GM18873 (cell line): ENCODE data around the gene MPLKIP.
A peak's percentile ranks its signal among the peaks of the same experiment; 100 is the strongest.
"Not testable (repeated sequence)": the region's sequence is repeated elsewhere in the genome, so short reads cannot be mapped to it uniquely, and the experiment has no call there.

ENCODE experiments used
- ATAC-seq: cut with Tn5 transposase; IDR thresholded peaks from one replicate; pipeline ENCODE4 v1.9.1; 2021; ENCODE audit warnings: mild to moderate bottlenecking, moderate library complexity, moderate number of reproducible peaks; ENCODE audit not compliant: unreplicated experiment, low FRiP score

Gene MPLKIP

DNA sequence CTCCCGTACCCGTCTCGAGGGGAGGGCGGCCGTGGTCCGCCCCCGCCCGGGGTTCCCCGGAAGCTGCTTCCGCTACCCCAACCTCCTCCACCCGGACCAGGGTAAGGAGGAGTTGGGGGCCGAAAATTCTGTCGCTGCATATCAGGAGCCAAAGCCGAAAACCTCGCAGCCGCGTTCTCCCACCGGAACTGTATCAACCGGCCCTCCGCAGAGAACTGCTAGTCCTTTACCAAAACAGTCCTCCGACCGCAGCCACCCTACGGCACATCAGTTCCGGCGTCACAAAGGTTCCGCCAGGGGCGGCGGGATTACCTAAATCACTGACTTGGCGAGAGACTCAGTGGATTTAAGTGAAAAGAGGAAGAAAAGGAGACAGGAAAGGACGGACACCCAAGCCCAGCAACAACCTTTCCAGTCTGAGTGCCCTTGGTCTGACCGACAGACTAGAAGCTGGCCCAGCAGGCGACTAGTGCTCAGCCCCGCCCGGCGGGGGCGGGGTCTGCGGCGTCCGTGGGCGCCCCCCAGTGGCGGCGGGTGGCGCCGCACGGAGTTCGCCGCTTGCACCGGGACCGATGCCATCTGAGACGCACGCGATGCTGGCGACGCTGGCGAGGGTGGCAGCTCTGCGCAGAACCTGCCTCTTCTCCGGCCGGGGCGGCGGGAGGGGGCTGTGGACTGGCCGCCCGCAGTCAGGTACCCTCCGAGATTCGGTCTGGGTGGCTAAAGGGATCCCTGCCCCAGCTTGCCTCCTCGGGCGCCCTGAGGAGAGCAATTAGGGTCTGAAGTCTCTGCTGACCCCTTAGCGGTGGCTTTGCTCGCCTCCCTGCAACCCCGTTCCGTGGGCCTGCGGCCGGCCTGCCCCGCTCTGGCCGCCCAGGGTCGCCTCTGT is at the start of gene MPLKIP, which contains the start of gene SUGCT:
TSS of gene MPLKIP (minus strand) at position 195 of the 889 bp plus-strand sequence. CDS start at position 140, 55 bp downstream.
TSS of gene SUGCT (plus strand) at position 578 of the 889 bp plus-strand sequence.
- peak; percentile 91 for ATAC-seq

DNA sequence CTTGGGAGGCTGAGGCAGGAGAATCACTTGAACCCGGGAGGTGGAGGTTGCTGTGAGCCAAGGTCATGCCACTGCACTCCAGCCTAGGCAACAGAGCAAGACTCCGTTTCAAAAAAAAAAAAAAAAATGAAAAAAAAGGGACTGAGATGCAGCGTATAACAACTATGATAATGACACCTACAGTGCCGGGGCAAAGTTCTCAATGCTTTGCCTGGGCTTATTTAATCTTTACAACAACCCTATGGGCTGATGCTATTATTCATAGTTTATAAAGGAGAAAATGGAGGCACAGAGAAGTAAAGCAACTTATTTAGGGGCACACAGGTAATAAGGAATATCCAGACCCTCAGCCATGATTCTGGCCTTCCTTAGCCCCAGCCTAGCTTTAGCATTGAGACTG is 48.0 kb upstream of the MPLKIP start:
- ATAC-seq: no peak

DNA sequence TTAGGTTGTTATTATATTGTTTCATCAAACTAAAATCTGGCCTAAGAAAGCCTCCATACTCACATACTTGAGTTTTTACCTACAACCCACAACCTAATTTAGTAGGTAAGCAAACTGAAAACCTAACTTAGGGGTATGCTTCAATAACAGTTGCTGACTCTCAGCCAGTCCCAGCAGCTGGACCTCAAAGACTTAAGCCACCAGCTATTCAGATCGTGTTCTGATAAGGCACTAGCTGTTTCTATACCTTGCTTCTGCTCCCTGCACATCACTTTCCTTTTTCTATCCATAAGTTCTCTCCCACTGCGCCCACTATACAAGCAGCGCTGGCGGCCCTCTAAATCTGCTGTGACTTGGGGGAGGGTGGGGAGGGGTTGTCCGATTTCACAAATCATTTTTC is 42.6 kb upstream of the MPLKIP start:
- no peak for ATAC-seq

DNA sequence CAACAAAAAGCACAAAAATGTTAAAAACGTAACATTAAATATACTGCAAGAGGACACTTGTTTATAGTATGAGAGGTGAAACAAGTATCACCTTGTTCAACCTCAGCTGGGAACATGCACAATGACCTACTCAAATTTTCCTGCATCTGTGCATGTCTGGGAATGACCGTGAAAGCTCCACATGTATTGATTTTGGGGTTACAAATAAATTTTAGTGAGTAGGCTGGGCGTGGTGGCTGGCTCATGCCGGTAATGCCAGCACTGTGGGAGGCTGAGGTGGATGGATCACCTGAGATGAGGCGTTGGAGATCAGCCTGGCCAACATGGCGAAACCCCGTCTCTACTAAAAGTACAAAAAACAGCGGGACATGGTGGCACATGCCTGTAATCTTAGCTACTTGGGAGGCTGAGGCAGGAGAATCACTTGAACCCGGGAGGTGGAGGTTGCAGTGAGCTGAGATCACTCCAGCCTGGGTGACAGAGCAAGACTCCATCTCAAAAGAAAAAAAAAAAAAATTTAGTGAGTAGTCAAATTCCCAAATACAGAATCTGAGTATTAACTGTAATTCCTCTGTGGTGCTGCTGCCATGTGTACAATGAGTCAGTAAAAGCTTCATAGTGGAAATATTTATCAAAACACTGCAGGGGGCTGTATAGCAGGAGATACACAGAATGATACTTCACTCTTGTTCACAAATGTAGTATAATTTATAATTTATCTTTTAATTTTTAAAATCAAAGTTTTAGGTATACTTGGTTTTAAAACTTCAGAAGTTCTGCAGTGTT is 41.5 kb upstream of the MPLKIP start:
- no peak for ATAC-seq

DNA sequence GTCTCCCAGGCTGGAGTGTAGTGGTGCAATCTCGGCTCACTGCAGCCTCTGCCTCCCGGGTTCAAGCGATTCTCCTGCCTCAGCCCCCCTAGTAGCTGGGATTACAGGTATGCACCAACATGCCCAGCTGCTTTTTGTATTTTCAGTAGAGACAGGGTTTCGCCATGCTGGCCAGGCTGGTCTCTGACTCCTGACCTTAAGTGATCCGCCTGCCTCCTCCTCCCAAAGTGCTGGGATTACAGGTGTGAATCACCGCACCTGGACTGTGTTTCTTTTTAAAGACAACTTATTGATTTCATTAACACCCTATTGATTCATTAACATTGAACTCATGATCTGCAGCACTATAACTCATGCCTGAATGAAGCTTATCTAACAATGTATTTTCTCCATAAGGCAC is 40.8 kb upstream of the MPLKIP start:
- not testable (repeated sequence) for ATAC-seq

DNA sequence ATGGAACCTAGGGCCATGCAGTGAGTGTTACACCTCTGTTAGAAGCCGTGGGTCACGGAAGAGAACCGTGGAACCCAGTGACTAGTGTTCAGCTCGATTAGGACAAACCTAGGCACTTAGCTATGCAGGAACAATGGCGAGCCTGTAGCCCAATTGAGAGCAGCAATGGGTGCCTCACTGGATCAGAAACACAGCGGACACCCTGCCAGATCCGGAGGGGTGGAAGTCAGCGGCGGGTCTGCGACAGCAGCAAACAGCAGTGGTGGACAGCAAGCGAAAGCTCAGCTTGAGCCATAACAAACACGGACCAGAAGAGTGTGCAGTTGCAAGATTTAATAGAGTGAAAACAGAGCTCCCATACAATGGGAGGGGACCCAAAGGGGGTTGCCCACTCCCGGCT is 38.7 kb upstream of the MPLKIP start:
- ATAC-seq: not testable (repeated sequence)

DNA sequence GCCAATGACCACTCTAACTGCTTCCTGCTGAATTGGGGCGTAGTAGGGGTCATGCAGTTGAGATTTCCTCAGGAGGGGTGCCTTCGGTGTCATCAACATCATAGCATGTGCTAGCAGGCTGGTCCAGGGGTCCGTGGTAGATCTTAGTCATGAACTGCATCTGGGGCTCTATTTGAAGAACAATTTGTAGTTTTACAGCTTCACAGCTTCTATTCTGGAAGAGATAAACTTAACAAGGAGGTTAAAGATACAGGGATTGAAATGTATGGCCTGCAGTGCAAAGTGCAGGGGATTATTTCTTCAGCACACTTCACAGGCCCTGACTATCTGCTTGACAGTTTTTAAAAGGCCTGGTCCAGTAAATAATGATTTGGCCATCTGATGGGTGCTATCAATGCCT is 33.8 kb upstream of the MPLKIP start:
- ATAC-seq: not testable (repeated sequence)

DNA sequence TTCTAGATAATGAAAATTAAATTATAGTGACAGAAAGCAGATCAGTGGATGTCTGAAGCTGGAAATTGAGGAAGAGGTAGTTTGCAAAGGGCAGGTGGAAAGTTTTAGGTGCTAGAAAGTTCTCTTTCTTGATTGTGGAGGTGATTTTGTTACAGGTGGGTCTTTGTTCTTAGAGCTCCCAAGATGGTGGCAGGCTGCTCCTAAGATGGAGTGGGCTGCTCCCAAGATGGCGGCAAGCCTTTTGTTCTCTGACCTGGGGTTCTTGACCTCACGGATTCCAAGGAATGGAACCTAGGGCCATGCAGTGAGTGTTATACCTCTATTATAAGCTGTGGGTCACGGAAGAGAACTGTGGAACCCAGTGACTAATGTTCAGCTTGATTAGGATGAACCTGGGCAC is 32.9 kb upstream of the MPLKIP start:
- ATAC-seq: no peak

DNA sequence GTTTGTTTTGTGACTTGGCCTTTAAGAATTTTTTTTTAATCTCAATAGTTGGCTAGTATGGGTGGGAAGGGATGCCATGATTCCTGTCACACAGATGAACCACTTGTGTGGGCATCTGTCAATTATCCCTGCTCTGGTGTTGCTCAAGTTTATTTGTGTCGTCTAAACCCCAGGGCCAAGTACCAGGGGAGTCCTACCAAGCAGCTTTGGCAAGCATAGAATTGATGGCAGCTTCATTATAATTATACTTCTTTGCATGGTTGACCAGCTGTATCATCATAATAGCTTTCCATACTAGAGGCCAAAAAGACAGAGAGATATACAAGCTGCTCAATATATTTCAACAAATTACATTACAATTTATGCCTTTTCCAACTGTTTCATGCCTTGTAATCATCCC is 30.8 kb upstream of the MPLKIP start:
- ATAC-seq: no peak

DNA sequence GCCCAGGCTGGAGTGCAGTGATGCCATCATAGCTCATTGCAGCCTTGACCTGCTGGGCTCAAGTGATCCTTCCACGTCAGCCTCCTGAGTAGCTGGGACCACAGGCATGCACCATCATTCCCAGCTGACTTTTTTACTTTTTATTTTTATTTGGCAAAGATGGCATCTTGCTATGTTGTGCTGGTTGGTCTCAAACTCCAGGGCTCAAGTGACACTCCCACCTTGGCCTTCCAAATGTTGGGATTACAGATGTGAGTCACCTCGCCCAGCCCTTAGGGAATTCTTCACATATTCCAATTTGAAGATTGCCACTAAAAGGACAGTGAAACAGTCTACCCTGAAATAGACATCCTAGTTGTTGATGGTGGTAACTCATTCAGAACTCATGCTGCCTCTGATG is 28.1 kb upstream of the MPLKIP start:
- no peak for ATAC-seq

DNA sequence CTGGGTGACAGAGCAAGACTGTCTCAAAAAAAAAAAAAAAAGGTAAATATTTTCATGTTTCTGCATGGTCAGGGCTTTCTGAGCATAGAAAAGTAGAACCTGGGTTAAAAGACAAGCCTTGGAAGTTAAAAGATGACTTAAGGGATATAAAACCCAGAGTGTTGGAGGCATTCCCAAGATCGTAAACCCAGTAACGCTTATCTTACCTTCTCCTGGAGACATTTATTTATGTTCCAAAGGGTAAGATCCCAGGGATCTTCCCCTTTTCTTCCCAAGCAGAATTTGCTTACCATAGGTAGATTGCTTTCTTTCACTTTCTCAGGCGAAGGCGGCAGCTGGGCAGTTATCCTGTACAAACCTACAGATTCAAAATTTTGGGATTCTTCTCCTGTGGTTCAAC is 22.6 kb upstream of the MPLKIP start:
- no peak for ATAC-seq

DNA sequence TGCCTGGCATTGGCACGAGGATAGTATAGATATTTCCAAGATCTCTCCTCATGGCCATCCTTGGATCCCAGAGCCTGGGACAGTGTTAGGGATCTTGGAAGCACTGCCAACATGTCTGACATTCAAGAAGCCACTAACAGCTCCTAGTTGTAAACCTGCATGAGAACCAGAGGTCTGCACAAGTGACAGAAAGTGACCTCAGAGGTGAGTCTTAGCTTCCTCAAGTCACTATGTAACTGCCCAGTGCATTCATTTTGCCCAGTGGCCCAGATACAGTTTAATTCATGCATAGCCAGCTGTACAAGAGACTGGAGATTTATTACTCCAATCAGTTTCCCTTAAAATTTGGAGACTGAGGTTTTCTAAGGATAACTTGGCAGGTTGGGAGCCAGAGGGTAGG is 17.1 kb upstream of the MPLKIP start:
- no peak for ATAC-seq

DNA sequence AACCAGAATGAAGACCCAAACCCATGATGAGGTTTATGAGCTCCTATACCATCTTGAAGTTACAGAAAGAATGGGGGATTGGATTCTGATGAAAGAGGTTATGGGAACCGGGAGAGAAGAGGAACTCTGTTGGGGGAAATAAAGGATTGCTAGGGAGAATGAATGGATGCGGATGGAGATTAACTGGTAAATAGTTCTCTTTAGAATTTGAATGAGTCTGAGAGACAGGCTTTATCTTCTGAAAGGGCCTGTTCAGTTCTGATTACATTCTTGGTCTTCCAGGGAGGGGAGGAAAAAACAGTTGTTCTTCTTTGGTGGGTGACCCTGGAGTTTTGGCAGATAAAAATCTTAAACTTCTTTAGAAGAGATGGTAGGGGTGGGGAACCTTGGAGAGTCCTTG is 14.2 kb upstream of the MPLKIP start:
- no peak for ATAC-seq

DNA sequence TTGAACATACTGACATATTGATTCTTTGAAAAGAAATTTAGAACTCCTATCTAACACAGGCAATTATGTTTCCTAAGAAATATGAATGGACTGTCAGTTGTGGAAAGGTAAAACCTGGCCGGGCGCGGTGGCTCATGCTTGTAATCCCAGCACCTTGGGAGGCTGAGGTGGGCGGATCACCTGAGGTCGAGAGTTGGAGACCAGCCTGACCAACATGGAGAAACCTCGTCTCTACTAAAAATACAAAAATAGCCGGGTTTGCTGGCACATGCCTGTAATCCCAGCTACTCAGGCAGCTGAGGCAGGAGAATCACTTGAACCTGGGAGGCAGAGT is 13.8 kb upstream of the MPLKIP start:
- ATAC-seq: not testable (repeated sequence)

DNA sequence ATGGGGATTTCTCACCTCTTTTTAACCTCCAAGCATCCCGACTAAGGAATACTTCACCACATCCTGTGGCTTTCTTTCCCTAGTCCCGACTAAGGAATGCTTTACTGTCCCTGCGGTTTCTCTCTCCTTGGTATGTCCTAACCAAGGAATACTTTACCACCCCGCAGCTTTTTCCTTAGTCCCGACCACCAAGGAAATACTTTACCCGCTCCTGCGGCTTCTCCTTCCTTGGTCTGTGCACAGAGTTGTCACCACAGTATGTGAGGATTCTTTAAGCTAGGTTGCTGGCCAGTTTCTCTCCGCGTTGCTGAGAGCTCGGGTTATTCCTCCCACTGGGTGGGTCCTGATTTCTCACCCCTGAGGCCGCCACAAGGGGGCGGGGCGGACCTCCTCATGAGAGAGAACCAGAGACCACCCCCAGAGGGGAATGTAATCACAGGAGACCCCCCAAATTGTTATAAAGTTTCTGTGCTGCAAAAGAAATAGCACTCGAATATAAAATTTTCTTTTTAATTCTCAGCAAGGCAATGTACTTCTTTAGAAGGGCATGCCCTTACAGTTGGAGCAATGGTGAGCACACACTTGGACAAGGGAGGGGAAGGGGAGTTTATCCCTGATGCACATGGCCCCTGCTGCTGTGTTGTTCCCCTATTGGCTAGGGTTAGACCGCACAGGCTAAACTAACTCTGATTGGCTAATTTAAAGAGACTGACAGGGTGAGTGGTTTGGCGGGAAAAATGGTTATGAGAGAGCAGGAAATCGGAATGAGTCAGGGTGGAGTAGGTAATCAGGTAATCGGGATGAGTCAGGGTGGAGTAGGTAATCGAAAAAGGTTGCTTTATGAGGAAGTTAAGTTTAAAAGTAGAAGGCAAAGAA is 13.2 kb upstream of the MPLKIP start:
- ATAC-seq: no peak

DNA sequence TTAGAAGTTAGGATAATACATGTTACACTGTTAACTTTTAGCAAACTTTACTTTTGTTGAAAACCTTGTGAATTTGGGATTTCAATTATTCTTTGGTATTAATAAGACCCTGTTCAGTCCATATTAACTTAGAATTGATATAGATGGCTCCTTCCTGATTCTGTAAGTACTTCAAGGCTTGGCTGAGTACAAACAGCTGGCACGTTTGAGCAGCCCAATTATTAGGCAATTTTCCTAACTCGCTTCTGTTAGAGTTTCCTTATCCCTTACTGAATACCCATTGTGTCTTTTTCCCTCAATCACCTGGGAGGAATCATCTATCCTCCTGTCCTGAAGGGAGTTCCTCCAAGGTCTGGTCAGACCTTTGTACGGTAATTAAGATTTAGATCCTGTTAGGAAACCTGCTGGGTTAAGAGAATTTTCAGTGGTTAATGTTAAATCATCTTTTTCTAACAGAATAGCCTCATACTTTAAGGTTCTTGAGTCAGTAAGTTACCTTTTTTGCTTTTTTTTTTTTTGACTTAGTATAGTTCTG is 11.2 kb upstream of the MPLKIP start:
- ATAC-seq: not testable (repeated sequence)

DNA sequence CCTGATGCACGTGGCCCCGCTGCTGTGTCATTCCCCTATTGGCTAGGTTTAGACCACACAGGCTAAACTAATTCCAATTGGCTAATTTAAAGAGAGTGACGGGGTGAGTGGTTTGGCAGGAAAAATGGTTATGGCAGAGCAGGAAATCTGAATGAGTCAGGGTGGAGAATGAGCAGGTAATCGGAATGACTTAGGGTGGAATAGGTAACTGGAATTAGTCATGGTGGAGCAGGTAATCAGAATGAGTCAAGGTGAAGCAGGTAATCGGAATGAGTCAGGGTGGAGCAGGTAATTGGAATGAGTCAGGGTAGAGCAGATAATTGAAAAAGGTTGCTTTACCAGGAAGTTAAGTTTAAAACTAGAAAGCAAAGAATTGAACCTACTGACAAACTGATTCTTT is 7.5 kb upstream of the MPLKIP start:
- not testable (repeated sequence) for ATAC-seq

DNA sequence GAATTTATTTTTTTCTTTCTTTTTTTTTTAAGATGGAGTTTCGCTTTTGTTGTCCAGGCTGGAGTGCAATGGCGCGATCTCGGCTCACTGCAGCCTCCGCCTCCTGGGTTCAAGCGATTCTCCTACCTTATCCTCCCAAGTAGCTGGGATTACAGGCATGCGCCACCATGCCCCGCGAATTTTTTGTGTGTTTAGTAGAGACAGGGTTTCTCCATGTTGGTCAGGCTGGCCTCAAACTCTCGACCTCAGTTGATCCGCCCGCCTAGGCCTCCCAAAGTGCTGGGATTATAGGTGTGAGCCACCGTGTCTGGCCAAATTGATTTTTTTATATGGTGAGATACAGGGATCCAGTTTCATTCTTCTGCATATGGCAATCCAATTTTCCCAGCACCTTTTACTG is 5.5 kb upstream of the MPLKIP start:
- ATAC-seq: not testable (repeated sequence)

DNA sequence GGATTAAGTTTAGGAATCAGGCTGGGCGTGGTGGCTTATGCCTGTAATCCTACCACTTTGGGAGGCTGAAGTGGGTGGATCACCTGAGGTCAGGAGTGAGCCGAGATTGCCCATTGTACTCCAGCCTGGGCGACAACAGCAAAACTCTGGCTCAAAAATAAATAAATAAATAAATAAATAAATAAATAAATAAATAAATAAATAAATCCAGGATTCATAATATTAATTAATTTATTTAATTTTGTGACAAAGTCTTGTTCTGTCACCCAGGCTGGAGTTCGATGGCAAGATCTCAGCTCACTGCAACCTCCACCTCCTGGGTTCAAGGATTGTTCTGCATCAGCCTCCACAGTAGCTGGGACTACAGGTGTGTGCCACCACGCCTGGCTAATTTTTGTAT is 4.6 kb upstream of the MPLKIP start:
- no peak for ATAC-seq

DNA sequence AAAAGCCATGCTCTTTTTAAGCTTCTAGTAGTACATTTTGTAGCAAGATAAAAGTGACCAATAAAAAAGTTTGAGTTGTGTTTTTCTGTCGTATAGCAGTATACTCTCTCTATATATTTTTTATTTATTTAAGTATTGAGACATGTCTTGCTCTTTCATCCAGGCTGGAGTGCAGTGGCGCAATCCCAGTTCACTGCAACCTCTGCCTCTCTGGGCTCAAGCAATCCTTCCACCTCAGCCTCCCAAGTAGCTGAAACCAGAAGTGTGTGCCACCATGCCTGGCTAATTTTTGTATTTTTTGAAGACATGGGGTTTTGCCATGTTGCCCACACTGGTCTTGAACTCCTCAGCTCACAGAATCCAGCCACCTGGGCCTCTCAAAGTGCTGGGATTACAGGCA is 3.1 kb upstream of the MPLKIP start:
- no peak for ATAC-seq

DNA sequence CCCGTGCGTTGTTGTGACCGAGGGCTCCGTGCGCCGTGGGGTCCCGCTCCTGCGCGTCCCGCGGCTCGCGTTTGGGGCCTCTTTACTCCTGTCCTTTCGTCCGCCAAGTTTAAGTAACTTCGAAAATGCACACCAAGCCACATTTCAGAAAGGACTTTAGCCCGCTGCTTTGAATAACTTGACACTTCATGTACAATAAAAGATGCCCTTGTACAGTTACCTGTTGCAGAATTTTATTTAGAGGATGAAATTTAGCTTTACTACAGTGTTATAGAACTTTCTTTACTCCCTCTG is 842 bp upstream of the MPLKIP start:
- no peak for ATAC-seq
